Gastroesophageal sphincter (tissue), 4 donors: ENCODE measurements around the gene MAOA. TPM values are rescaled to one million over a fixed set of nuclear protein-coding genes. Genes with fewer than 3 reads are reported as not detected.

Experiments
- ATAC-seq: fragments of 150-250 bp; one replicate; pipeline ENCODE4 v1.9.1; 2016; ENCODE audit warnings: mild to moderate bottlenecking, moderate library complexity
- H3K27ac ChIP-seq, 4 donors: fragments of 200-600 bp; sonication (generic) in 3 of 4; 1 replicate in 3 of 4; 2 replicates in 1 of 4; pipeline ENCODE4 v1.5.1; 2016 to 2019
- H3K27me3 ChIP-seq: fragments of 200-600 bp; sonication (generic); one replicate; pipeline ENCODE4 v1.5.1; 2019
- H3K36me3 ChIP-seq, 2 donors: fragments of 200-600 bp; sonication (generic); one replicate each; pipeline ENCODE4 v1.5.1; 2019; ENCODE audit warnings: control low read depth in 1 of 2
- H3K4me1 ChIP-seq, 3 donors: fragments of 200-600 bp; sonication (generic); 1 replicate in 2 of 3; 2 replicates in 1 of 3; pipeline ENCODE4 v1.5.1; 2016 to 2019; ENCODE audit warnings: control low read depth in 2 of 3
- H3K4me3 ChIP-seq, 2 donors: fragments of 200-600 bp; sonication (generic); one replicate each; pipeline ENCODE4 v1.5.1; 2019; ENCODE audit warnings: mild to moderate bottlenecking in 1 of 2, moderate library complexity in 1 of 2
- H3K9me3 ChIP-seq, 3 donors: fragments of 200-600 bp; sonication (generic); one replicate each; pipeline ENCODE4 v1.5.1; 2017 to 2019; ENCODE audit warnings: control low read depth in 2 of 3
- CTCF ChIP-seq, 4 experiments: fragments of 200-600 bp in 2 of 4; fragments of 450-650 bp in 2 of 4; sonication (generic) in 1 of 4; IDR thresholded peaks; one replicate each; pipeline ENCODE4 v1.5.1; 2017 to 2019; ENCODE audit warnings: antibody characterized with exemption in 4 of 4, mild to moderate bottlenecking in 2 of 4, moderate library complexity in 2 of 4
- EP300 ChIP-seq: sonication (generic); formaldehyde crosslinking; IDR thresholded peaks from one replicate; pipeline ENCODE4 v1.6.1; 2017; ENCODE audit warnings: antibody characterized with exemption, mild to moderate bottlenecking
- POLR2A ChIP-seq, 2 donors: fragments of 450-650 bp; IDR thresholded peaks; one replicate each; pipeline ENCODE4 v1.6.1; 2017; ENCODE audit warnings: antibody characterized with exemption in 2 of 2, mild to moderate bottlenecking in 2 of 2, moderate library complexity in 1 of 2
- POLR2AphosphoS5 ChIP-seq: sonication (generic); formaldehyde crosslinking; IDR thresholded peaks from one replicate; pipeline ENCODE4 v1.6.1; 2017; ENCODE audit warnings: antibody characterized with exemption
- WGBS, 2 donors: methylation state at CpG; one replicate each; pipeline ENCODE4 v1.1.5; 2018; ENCODE audit warnings: low coverage in 1 of 2; 5-methylcytosine and 5-hydroxymethylcytosine counted together
- total RNA-seq, 4 donors: library from RNA; depleted of rRNA; stranded (reverse); fragments of >200 nt; gene quantifications; one replicate each; pipeline ENCODE4 v1.1.0, GENCODE V29; 2016

MAOA gene
- total RNA-seq, 4 donors from 2014 or later, result 306 to 750 (median 329) TPM

- no peaks in the 10 kb centered on the region for H3K9me3 ChIP-seq
- TF ChIP-seq CTCF (IDR thresholded peaks at IDR 0.05) (no peak), POLR2A (IDR thresholded peaks at IDR 0.05) (no peak), EP300 (no peak), POLR2AphosphoS5 (peak; percentile 79)
- ATAC-seq, result peak; percentile 59
- peaks cover 3 to 73% (median 5%) of the 10 kb centered on the region in 3 donors for H3K4me1 ChIP-seq
- WGBS, 2 donors, result 7 to 16% methylated on average over 3 to 4 of the region's 4 CpGs
- peak overlapping the region; percentile 69 to 78 (median 77) for H3K27ac ChIP-seq
- no peak overlapping the region for H3K4me3 ChIP-seq
- H3K36me3 ChIP-seq, result no peaks in the 10 kb centered on the region
- H3K27me3 ChIP-seq, result no peaks in the 10 kb centered on the region
These were observed 47.2 kb downstream of the MAOA start for GRCh38 chrX:43703211-43703791.

GRCh38 chrX:43706786-43707370 is 50.8 kb downstream of the MAOA start:
- no peaks in the 10 kb centered on the region for H3K9me3 ChIP-seq
- WGBS, 2 donors, result 47 to 71% methylated on average over 1 to 2 of the region's 2 CpGs
- peaks cover 5 to 65% (median 7%) of the 10 kb centered on the region in 3 donors for H3K4me1 ChIP-seq
- no peak overlapping the region for H3K4me3 ChIP-seq
- peak overlapping the region; percentile 69 to 81 (median 76) for H3K27ac ChIP-seq
- TF ChIP-seq POLR2AphosphoS5, result peak; percentile 33
- no peak for TF ChIP-seq CTCF (IDR thresholded peaks at IDR 0.05)
- H3K27me3 ChIP-seq, result no peaks in the 10 kb centered on the region
- ATAC-seq, result no peak
- peaks cover 0 to 3% of the 10 kb centered on the region in 2 donors for H3K36me3 ChIP-seq

- no peaks in the 10 kb centered on the region for H3K27me3 ChIP-seq
- TF ChIP-seq CTCF (IDR thresholded peaks at IDR 0.05) (no peak), POLR2A (IDR thresholded peaks at IDR 0.05) (no peak), POLR2AphosphoS5 (peak; percentile 95)
- ATAC-seq, result peak; percentile 63
- WGBS, 2 donors, result 14 to 48% methylated on average over 3 of the region's 3 CpGs
- H3K4me3 ChIP-seq, result no peak overlapping the region
- peaks cover 0 to 14% of the 10 kb centered on the region in 2 donors for H3K36me3 ChIP-seq
- H3K9me3 ChIP-seq, result no peaks in the 10 kb centered on the region
- peaks cover 5 to 54% (median 7%) of the 10 kb centered on the region in 3 donors for H3K4me1 ChIP-seq
- H3K27ac ChIP-seq, result peak overlapping the region; percentile 69 to 88 (median 78)
These were observed 51.9 kb downstream of the MAOA start for GRCh38 chrX:43707812-43708548.

- TF ChIP-seq EP300 (no peak), POLR2A (IDR thresholded peaks at IDR 0.05) (no peak), CTCF (IDR thresholded peaks at IDR 0.05) (no peak), POLR2AphosphoS5 (no peak)
- Histone ChIP-seq H3K36me3 (peaks cover 0 to 47% of the 10 kb centered on the region in 2 donors), H3K27me3 (no peaks in the 10 kb centered on the region), H3K27ac (no peak overlapping the region), H3K9me3 (no peaks in the 10 kb centered on the region), H3K4me1 (no peaks in the 10 kb centered on the region), H3K4me3 (no peak overlapping the region)
- 78 to 84% methylated on average over 2 of the region's 2 CpGs for WGBS, 2 donors
- ATAC-seq, result no peak
These were observed 60.0 kb downstream of the MAOA start for GRCh38 chrX:43716144-43716543.
